ENCODE results near the gene RBM47.
A peak's percentile ranks its signal among the peaks of the same experiment; 100 is the strongest.

RBM47 gene

DNA sequence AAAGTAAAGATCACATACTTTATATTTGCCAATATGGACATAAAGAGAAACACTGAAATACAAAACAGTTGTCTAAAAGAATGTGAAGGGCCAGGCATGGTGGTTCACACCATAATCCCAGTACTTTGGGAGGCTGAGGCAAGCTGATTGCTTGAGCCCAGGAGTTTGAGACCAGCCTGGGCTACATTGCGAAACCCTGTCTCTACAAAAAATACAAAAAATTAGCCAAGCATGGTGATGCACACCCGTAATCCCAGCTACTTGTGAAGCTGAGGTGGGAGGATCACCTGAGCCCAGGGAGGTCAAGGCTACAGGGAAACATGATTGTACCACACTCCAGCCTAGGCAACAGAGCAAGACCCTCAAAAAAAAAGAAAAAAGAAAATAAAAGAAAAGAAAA lies 11.8 kb downstream of the RBM47 start:
- Mint-ChIP-seq H3K4me3 (no peak overlapping the region), H3K9me3 (no peaks in the 10 kb centered on the region), H3K36me3 (ENCODE audit: low read depth) (peaks cover 62% of the 10 kb centered on the region), H3K27me3 (no peaks in the 10 kb centered on the region), H3K27ac (peak overlapping the region; percentile 74), H3K4me1 (ENCODE audit: low read depth) (peaks cover 70% of the 10 kb centered on the region)
- intact Hi-C loops (cut with micrococcal nuclease) = no loop called here

GRCh38 chr4:40614031-40614430 lies 15.6 kb downstream of the RBM47 start:
- peak overlapping the region; percentile 82 for H3K27ac Mint-ChIP-seq
- no peak overlapping the region for H3K4me3 Mint-ChIP-seq
- no peaks in the 10 kb centered on the region for H3K9me3 Mint-ChIP-seq
- peaks cover 61% of the 10 kb centered on the region for H3K36me3 Mint-ChIP-seq (ENCODE audit: low read depth)
- H3K27me3 Mint-ChIP-seq = no peaks in the 10 kb centered on the region
- peaks cover 77% of the 10 kb centered on the region for H3K4me1 Mint-ChIP-seq (ENCODE audit: low read depth)
- intact Hi-C loops (cut with micrococcal nuclease) = no loop called here

GRCh38 chr4:40613456-40613855 lies 16.2 kb downstream of the RBM47 start:
- no peaks in the 10 kb centered on the region for H3K9me3 Mint-ChIP-seq
- intact Hi-C loops (cut with micrococcal nuclease) = no loop called here
- H3K4me3 Mint-ChIP-seq = no peak overlapping the region
- H3K36me3 Mint-ChIP-seq (ENCODE audit: low read depth) = peaks cover 55% of the 10 kb centered on the region
- peak overlapping the region; percentile 82 for H3K27ac Mint-ChIP-seq
- H3K27me3 Mint-ChIP-seq = no peaks in the 10 kb centered on the region
- H3K4me1 Mint-ChIP-seq (ENCODE audit: low read depth) = peaks cover 72% of the 10 kb centered on the region

GRCh38 chr4:40612831-40613230 lies 16.8 kb downstream of the RBM47 start:
- no peaks in the 10 kb centered on the region for H3K9me3 Mint-ChIP-seq
- H3K27ac Mint-ChIP-seq = peak overlapping the region; percentile 82
- intact Hi-C loops (cut with micrococcal nuclease) = no loop called here
- peaks cover 61% of the 10 kb centered on the region for H3K36me3 Mint-ChIP-seq (ENCODE audit: low read depth)
- H3K4me1 Mint-ChIP-seq (ENCODE audit: low read depth) = peaks cover 72% of the 10 kb centered on the region
- H3K27me3 Mint-ChIP-seq = no peaks in the 10 kb centered on the region
- no peak overlapping the region for H3K4me3 Mint-ChIP-seq

DNA sequence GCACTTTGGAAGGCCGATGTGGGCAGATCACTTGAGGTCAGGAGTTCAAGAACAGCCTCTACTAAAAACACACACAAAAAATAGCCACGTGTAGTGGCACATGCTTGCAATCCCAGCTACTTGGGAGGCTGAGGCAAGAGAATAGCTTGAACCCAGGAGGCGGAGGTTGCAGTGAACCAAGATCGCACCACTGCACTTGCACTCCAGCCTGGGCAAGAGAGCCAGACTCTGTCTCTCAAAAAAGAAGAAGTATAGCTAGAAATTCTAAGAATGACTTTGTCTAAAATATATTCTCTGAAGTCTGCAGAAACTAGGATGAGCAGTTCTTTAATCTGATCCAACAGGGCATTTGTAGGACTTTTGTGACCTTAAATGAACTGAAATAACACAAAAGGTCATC lies 17.4 kb downstream of the RBM47 start:
- intact Hi-C loops (cut with micrococcal nuclease) = no loop called here
- H3K9me3 Mint-ChIP-seq = no peaks in the 10 kb centered on the region

DNA sequence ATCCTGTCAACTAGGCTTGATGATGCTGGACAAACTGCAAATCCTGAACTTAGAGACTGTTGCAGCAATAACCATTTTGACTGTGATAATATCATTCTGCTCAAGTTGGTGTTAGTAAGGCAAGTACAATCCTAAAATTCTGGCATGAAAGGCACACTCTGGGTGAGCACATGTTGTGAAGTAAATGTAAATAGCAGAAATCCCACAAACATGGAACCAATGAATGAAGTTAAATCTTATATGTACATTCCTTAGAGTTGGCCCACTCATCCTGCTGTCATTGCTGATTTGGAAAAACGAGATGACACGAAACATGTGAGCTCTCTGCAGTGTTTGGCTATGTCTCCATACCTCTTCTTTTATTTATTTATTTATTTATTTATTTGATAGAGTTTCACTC lies 21.0 kb downstream of the RBM47 start:
- peaks cover 87% of the 10 kb centered on the region for H3K4me1 Mint-ChIP-seq (ENCODE audit: low read depth)
- no peak overlapping the region for H3K4me3 Mint-ChIP-seq
- no peaks in the 10 kb centered on the region for H3K9me3 Mint-ChIP-seq
- no peaks in the 10 kb centered on the region for H3K27me3 Mint-ChIP-seq
- H3K36me3 Mint-ChIP-seq (ENCODE audit: low read depth) = peaks cover 78% of the 10 kb centered on the region
- intact Hi-C loops (cut with micrococcal nuclease) = no loop called here
- no peak overlapping the region for H3K27ac Mint-ChIP-seq

More for the DNA sequence above, 17.4 kb downstream of the RBM47 start:
- Mint-ChIP-seq H3K4me1 (ENCODE audit: low read depth) (peaks cover 74% of the 10 kb centered on the region), H3K4me3 (no peak overlapping the region), H3K36me3 (ENCODE audit: low read depth) (peaks cover 65% of the 10 kb centered on the region), H3K27ac (peak overlapping the region; percentile 82), H3K27me3 (no peaks in the 10 kb centered on the region)

DNA sequence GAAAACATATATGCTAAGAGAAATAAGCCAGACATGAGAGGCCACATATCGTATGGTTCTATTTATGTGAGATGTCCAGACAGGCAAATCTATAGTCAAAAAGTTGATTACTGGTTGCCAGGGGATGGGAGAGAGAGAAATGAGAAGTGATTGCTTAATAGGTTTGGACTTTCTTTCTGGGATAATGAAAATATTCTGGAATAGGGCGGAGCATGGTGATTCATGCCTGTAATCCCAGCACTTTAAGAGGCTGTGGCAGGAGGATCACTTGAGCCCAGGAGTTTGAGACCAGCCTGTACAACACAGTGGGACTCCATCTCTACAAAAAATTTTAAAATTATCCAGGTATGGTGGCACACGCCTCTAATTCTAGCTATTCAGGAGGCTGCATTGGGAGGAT lies 22.4 kb downstream of the RBM47 start:
- Mint-ChIP-seq H3K9me3 (no peaks in the 10 kb centered on the region), H3K36me3 (ENCODE audit: low read depth) (peaks cover 83% of the 10 kb centered on the region), H3K27me3 (no peaks in the 10 kb centered on the region), H3K4me3 (no peak overlapping the region), H3K4me1 (ENCODE audit: low read depth) (peaks cover 82% of the 10 kb centered on the region), H3K27ac (peak overlapping the region; percentile 34)
- intact Hi-C loops (cut with micrococcal nuclease) = no loop called here

GRCh38 chr4:40606239-40606767 lies 23.4 kb downstream of the RBM47 start:
- Mint-ChIP-seq H3K27me3 (no peaks in the 10 kb centered on the region), H3K4me3 (no peak overlapping the region), H3K27ac (peak overlapping the region; percentile 88), H3K36me3 (ENCODE audit: low read depth) (peaks cover 82% of the 10 kb centered on the region), H3K4me1 (ENCODE audit: low read depth) (peaks cover 85% of the 10 kb centered on the region), H3K9me3 (no peaks in the 10 kb centered on the region)
- intact Hi-C loops (cut with micrococcal nuclease) = no loop called here

- H3K4me1 Mint-ChIP-seq (ENCODE audit: low read depth) = peaks cover 75% of the 10 kb centered on the region
- intact Hi-C loops (cut with micrococcal nuclease) = no loop called here
- H3K4me3 Mint-ChIP-seq = no peak overlapping the region
- H3K36me3 Mint-ChIP-seq (ENCODE audit: low read depth) = peaks cover 75% of the 10 kb centered on the region
- no peaks in the 10 kb centered on the region for H3K27me3 Mint-ChIP-seq
- H3K9me3 Mint-ChIP-seq = no peaks in the 10 kb centered on the region
- H3K27ac Mint-ChIP-seq = peak overlapping the region; percentile 88
Observed at GRCh38 chr4:40603281-40603680, 26.4 kb downstream of the RBM47 start.

GRCh38 chr4:40601641-40602040 lies 28.0 kb downstream of the RBM47 start:
- H3K27ac Mint-ChIP-seq = peak overlapping the region; percentile 88
- H3K27me3 Mint-ChIP-seq = no peaks in the 10 kb centered on the region
- H3K9me3 Mint-ChIP-seq = no peaks in the 10 kb centered on the region
- intact Hi-C loops (cut with micrococcal nuclease) = loop anchor here (2.0 kb wide), 1 partner anchor 27 kb away; the partner anchor contains the start of gene RBM47
- peak overlapping the region; percentile 2 for H3K4me3 Mint-ChIP-seq
- peaks cover 70% of the 10 kb centered on the region for H3K36me3 Mint-ChIP-seq (ENCODE audit: low read depth)
- H3K4me1 Mint-ChIP-seq (ENCODE audit: low read depth) = peaks cover 60% of the 10 kb centered on the region

DNA sequence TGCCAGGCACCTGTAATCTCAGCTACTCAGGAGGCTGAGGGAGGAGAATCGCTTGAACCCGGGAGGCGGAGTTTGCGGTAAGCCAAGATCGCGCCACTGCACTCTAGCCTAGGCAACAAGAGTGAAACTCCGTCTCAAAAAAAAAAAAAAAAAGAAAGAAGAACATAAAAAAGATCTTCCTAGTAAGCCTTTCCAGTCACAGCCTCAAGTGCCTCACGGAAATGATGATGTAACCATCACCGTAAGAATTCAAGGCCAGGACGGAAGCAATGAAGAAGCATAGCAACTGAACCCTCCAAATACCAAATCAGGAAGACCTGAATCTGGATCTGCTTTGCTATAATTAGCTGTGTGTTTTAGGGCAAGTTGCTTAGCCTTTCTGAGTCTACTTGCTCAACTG lies 28.8 kb downstream of the RBM47 start:
- intact Hi-C loops (cut with micrococcal nuclease) = loop anchor here (1.0 to 2.0 kb wide), 2 partner anchors 24 to 28 kb away; partner anchors contain the start of gene RBM47

GRCh38 chr4:40599431-40599830 lies 30.2 kb downstream of the RBM47 start:
- Mint-ChIP-seq H3K36me3 (ENCODE audit: low read depth) (peaks cover 71% of the 10 kb centered on the region), H3K27ac (peak overlapping the region; percentile 88), H3K9me3 (no peaks in the 10 kb centered on the region), H3K4me1 (ENCODE audit: low read depth) (peaks cover 45% of the 10 kb centered on the region), H3K27me3 (no peaks in the 10 kb centered on the region), H3K4me3 (no peak overlapping the region)
- intact Hi-C loops (cut with micrococcal nuclease) = no loop called here

More for the DNA sequence above, 28.8 kb downstream of the RBM47 start:
- Mint-ChIP-seq H3K27me3 (no peaks in the 10 kb centered on the region), H3K36me3 (ENCODE audit: low read depth) (peaks cover 70% of the 10 kb centered on the region), H3K4me1 (ENCODE audit: low read depth) (peaks cover 56% of the 10 kb centered on the region), H3K4me3 (no peak overlapping the region), H3K27ac (peak overlapping the region; percentile 88), H3K9me3 (no peaks in the 10 kb centered on the region)

DNA sequence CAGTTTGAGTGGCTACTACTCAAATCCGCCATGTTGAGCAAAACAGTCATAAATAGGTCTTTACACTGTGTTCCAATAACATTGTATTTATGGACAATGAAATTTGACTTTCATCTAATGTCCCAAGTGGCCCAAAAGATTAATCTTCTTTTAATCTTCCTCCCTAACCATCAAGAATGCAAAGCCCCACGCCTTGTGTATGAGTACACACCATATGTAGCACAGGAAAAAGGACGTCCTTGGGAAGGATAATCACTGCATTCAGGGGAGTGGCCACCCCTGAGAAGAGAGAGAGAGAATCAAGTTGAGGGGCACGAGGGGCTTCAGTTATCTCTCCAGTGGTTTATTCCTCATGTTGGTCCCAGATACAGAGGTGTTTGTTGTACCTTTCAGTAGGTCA lies 33.1 kb downstream of the RBM47 start:
- peaks cover 34% of the 10 kb centered on the region for H3K4me1 Mint-ChIP-seq (ENCODE audit: low read depth)
- H3K27ac Mint-ChIP-seq = peak overlapping the region; percentile 0
- H3K9me3 Mint-ChIP-seq = no peaks in the 10 kb centered on the region
- no peak overlapping the region for H3K4me3 Mint-ChIP-seq
- intact Hi-C loops (cut with micrococcal nuclease) = no loop called here
- H3K27me3 Mint-ChIP-seq = no peaks in the 10 kb centered on the region
- H3K36me3 Mint-ChIP-seq (ENCODE audit: low read depth) = peaks cover 78% of the 10 kb centered on the region

GRCh38 chr4:40595981-40596380 lies 33.7 kb downstream of the RBM47 start:
- H3K27me3 Mint-ChIP-seq = no peaks in the 10 kb centered on the region
- no peak overlapping the region for H3K4me3 Mint-ChIP-seq
- no peaks in the 10 kb centered on the region for H3K9me3 Mint-ChIP-seq
- H3K36me3 Mint-ChIP-seq (ENCODE audit: low read depth) = peaks cover 83% of the 10 kb centered on the region
- H3K4me1 Mint-ChIP-seq (ENCODE audit: low read depth) = peaks cover 35% of the 10 kb centered on the region
- intact Hi-C loops (cut with micrococcal nuclease) = no loop called here
- peak overlapping the region; percentile 0 for H3K27ac Mint-ChIP-seq
